ENCODE measurements around the gene NTSR1.
A peak's percentile ranks its signal among the peaks of the same experiment; 100 is the strongest.

The NTSR1 gene

DNA sequence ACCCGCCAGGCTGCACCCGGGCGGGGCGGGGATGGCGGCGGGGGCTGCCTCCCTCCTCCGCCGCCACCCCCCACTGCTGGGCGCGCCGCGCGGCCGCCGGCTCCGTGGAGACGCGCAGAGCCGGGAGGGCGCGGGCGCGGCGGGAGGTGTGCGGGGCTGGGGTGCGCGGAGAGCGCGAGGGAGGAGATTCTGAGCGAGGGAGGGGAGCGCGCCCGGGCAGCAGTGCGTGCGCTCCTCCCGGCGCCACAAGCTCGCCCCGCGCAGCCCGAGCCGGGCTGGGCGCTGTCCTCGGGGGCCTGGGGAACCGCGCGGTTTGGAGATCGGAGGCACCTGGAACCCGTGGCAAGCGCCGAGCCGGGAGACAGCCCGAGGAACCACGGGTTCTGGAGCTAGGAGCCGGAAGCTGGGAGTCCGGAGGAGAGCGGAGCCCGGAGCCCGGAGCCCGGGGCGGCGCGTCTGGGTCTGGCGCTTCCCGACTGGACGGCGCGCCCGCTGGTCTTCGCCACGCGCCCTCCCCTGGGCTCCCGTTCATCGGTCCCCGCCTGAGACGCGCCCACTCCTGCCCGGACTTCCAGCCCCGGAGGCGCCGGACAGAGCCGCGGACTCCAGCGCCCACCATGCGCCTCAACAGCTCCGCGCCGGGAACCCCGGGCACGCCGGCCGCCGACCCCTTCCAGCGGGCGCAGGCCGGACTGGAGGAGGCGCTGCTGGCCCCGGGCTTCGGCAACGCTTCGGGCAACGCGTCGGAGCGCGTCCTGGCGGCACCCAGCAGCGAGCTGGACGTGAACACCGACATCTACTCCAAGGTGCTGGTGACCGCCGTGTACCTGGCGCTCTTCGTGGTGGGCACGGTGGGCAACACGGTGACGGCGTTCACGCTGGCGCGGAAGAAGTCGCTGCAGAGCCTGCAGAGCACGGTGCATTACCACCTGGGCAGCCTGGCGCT is at the start of gene NTSR1:
Gene NTSR1 (plus strand): TSS at position 246 of the 946 bp plus-strand sequence. CDS start 372 bp downstream, at position 618.
- DNase-seq = no peak

DNA sequence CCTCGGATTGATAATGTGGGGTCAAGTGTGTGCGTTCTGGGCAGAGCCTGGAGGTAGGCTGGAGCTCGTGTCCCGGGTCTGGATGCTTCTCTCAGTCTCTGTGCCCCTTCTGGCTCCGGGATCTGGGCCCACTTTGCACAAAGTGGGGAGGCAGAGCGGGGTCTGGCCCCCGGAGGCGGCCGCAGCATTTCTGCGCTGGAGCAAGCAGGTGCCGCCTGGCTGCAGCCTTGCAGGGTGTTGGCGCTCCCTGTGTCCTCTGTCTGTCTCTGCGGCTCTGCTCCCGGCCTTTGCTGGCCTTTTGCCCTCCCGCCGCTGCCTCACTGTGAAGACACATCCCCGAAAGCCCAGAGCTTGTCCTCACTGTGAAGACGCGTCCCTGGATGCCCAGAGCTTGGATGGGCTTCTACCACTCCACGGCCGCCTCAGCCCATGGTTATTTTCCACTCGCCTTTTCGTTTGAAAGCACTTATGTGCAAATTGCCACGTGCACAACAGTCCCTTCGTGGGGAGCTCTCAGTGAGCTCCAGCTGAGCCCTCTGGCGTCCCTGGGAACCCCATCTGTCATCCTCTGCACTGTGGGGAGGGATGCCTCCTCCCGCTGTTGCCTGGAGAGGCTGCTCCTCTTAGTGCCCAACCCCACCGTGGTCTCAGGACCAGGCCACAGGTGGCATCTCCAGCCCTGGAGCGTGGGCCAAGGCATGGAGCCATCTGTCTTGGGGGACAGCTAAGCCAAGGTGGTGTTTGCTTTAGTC is 49.0 kb upstream of the NTSR1 start:
- DNase-seq = no peak

DNA sequence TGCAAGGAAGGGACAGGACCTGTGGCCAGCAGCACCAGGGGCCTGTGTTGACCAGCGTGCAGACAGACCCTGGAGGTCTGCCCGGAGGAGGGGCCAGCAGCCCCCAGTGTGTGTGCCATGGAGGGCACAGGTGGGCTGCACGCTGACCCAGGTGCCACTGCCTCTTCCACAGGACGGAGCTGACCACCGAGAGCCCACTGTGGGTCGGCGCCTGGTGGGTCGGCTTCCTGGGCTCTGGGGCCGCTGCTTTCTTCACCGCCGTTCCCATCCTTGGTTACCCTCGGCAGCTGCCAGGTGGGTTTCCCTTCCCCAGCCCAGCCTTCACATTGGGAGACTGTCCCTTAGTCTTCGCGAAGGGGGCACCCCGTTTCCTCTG is 48.4 kb upstream of the NTSR1 start:
- no peak for DNase-seq

DNA sequence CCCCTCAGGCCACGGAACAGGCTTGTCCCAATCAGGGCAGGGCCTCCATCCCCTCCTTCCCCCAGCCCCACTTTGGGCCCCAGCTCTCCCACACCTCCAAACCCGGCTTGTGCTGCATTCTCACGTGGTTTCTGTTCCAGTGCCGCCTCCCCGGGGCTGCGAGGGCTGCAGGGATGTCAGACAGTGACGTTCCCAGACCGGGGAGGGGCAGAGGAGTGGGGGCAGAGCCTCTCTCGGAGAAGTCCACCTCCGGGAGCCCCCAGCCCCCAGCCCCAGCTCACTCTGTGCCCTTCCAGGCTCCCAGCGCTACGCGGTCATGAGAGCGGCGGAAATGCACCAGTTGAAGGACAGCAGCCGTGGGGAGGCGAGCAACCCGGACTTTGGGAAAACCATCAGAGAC is 47.9 kb upstream of the NTSR1 start:
- DNase-seq = no peak

DNA sequence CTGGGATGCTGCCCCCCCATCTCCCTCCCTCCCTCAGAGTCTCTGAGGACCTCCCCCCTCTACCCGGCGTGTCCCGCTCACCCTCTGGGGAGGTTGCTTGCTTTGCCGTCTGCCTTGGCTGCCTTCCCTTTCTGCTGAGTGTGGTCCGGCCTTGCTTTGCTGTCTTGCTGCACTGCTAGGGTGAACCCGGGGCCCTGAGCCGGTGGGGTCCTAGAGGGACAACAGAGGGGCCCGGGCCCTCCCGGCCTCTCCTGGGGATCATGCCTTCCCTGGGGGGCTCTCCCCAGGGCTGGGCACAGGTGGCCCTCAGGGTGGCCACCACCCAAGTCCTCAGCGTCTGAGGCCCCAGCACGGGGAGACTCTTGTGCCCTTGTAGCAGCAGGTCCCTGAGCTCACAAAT is 47.0 kb upstream of the NTSR1 start:
- no peak for DNase-seq

DNA sequence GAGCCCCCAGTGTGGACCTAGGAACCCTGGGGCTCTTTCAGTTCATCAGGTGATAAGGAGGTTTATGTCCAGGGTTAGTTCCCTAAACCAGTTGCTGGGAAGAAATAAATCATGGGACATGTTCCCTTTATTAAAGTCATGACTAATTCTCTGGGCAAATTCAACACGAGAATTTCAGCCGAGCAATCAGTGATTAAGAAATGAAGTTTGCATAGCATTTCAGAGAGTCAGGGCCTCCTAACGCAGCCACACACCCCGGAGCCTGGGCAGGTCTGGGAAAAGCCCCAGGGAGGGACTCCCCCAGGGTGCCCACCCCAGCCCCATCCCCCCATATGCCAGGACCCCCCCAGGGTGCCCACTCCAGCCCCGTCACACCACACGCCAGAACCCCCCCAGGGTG is 46.2 kb upstream of the NTSR1 start:
- DNase-seq = no peak

DNA sequence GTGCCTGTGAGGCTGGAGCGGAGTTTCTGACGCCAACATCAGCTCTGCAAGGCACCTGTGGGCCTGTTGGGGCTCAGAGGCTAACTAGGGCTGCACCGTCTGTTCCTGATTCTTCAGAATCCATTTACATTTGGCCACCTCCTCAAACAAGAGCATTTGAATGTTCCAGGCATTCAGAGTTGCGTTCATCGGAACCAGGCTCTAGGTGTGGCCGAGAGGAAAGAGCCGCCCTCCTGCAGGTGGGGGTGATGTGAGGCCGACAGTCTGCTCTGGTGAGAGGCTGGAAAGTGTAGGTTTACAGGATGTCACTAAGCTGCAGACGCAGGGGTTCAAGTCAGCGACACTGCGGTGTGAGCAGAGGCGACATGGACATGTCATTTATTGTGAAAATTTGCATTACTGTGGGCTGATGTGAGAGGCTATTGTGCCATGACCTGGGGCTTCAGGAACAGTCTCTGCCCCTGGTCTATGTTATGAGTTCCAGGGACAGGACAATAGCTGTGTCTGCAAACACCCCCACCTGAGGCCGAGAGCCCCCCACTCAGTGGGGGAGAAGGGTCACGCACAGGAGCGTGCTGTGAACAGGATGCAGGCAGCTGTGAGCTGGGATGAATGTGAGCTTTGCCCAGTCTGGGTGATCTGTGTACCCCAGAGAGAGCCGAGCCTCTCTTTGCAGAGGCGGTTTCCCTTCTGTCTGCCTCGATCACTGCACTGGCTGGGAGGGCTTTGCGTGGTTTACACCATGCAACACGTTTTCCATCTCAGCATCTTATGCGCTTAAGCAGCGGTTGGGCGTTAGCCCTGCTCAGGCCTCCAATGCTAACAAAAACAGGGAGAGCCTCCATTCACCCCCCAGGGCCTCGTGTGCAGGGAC is 45.3 kb upstream of the NTSR1 start:
- no peak for DNase-seq

DNA sequence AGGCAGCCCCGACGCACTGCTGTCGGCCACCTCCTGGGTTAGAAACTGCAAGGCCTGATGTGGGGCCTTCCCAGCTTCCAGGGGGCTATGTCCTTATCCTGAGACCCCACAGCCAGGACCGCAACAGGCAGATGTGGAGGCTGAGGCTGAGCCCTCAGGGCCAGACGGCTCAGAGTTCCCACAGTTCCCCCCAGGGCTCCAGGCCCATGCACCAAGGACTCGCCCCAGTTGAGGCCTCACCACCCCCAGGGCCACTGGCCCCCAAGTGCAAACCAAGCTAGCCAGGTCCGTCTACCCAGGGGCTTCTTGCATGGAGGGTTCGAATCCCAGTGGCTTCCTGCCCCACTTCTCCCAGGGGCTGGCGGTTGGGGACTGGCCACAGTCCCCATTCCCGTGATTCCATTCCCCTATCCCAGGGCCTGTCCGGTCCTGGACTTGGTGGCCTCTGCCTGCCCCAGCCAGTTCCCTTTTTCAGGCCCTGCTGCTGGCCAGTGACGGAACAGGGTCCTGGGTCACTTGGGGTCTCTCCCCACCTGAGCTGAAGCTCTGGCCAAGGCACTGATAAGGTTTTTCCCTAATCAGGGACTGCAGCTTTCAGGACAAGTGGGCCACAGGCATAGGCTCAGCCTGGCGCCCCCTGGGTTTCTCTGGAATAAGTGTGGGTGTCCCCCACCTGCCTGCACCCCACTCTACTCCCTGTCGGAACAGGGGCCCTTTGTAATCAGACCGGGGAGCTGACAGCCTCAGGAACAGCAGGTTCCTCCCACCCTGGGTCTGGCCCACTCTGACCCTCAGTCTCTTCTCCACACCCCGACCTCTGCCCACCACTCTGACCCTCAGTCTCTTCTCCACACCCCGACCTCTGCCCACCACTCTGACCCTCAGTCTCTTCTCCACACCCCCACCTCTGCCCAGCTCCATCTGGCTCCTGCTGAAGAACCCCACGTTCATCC is 44.3 kb upstream of the NTSR1 start:
- DNase-seq = no peak

DNA sequence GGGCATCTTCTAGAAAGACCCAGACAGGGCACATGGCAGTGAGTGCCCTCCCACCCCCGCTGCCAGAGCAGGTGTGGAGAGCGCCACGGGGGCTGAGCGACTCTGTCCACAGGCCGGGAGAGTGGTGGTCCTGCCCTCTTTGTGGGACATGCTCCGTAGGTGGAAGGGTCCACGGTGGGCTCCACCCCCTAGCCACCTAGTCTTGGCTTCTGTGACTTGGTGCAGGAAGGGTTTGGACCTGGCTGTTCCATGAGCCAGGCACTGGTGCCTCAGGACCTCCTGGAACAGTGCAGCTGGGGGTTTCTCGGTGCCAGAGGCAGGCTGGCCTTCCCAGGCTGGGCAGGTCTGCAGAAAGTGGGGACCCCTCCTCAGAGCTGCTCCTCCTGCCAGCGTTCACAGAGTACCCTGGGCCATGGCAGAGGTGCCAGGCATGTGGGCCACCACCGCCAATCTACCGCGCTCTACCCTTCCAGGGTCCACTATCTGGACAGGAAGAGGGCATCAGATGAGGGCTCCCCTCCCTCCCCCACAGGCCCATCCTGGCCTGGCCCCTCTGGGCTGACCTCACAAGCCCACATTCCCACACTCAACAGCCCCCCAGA is 43.4 kb upstream of the NTSR1 start:
- DNase-seq = no peak

DNA sequence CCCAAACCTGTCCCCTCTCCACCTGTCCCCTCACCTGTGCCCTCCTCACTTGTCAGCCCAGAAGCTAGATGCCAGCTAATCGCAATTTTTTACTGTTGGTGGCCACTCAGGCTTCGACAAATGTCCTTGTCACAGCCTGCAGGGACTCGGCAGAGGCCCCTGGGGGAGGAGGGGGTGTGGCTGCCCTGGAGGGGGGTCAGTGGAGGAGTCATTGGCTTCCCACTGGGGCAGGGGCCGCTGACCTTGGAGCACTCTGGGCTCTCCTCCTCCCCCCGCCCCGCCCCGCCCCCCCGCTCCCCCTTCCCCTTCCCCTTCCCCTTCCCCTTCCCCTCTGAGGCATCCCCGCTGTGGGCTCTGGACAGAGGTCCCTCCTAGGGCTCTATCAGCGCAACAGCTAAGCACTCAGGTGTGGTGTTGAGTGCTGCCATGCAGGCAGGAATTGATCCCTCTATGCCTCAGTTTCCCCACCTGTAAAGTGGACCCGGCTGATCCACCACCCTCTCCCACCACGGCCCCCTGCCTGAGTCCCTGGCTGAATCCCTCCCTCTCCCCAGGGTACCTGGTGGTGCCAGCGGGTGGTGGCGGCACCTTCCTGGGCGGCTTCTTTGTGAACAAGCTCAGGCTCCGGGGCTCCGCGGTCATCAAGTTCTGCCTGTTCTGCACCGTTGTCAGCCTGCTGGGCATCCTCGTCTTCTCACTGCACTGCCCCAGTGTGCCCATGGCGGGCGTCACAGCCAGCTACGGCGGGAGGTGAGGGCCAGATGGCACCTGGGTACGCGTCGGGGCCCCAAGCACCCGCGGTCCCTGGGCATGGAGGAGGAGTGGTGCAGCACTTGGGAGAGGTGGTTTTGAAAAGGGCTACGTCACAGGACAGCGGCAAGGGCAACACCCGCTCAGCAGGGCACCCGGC is 42.6 kb upstream of the NTSR1 start:
- DNase-seq = no peak

DNA sequence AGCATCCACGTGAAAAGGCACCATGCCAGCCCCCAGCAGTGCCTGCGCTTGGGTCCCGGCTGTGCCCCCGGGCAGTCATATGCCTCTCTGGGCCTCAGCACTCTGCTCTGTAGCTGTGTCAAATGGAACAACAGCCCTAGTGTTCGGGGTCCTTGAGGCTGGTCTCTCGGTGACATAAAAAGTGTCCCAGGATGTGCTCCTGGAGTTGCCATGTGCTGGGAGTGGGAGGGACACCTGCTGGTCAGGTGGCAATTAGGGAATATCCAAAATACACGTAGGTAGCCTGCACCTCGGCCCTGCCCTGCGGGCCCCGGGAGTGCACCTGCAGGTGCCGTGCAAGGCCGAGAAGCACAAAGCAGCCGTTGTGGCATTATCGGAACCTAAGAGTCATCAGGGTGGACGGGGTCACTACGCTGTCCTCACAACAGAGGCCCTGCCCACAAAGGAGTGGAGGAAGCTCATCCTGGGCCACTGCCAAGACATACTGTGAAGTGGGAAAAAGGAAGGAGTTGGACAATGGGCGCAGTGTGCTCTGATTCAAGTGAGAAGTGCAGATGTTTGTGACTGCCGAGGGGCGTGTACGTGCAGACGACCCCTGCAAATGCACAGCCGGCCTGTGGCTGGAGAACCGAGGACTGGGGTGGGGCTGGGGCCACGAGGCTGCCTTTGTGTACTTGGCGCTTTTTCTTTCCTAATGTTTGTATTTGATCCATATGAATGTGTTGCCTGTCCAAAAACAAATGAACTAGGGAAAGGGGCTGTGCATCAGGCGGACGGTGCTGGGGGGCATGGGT is 41.7 kb upstream of the NTSR1 start:
- DNase-seq = no peak

DNA sequence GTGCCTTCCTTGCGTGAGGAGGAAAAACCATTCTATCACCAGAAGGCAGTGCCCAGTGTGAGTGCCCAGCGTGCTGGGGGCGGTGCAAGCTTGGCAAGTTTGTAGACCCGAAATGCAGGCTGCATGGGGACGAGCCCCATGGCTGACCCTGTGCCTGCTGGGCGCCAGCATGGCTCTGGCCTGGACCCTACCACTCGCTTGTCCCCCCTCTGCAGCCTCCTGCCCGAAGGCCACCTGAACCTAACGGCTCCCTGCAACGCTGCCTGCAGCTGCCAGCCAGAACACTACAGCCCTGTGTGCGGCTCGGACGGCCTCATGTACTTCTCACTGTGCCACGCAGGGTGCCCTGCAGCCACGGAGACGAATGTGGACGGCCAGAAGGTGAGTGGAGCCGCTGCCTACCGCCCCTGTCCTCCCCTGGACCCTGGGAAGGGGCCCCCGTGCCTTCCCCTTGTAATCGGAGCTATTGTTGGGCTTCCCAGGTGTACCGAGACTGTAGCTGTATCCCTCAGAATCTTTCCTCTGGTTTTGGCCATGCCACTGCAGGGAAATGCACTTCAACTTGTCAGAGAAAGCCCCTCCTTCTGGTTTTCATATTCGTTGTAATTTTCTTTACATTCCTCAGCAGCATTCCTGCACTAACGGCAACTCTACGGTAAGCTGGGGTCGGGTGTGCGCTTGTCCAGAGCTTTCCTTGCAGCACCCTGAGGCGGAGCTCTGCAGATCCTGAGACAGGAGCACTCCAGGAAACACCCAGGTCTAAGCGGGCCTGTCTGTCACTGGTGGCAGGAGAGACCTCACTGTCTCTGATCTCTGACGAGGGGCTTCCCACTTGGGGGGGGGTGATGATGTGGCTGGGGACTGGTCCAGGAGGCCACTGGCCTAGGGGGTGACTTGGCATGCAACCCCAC is 40.9 kb upstream of the NTSR1 start:
- DNase-seq = no peak

DNA sequence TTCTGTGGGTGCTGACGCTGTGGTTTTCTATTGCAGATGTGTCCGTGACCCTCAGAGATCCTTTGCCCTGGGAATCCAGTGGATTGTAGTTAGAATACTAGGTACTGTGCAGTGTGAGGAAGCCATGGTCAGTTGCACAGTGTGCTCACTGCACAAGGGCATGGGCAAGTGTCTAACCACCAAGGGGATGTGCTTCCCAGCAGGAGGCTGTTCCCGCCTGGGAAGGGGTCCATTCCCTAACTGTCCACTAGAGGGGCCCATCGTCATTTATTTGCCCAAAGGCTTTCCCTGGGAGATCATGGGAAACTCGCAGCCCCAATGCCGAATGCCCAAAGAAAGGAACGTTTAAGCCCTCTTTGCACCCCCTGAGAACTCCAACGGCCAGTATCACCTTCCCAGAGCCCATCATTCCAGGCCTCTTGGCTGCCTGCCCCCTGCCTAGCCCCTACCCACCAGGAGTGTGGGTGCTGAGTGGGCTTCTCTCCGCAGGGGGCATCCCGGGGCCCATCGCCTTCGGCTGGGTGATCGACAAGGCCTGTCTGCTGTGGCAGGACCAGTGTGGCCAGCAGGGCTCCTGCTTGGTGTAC is 40.1 kb upstream of the NTSR1 start:
- DNase-seq = peak; percentile 31

DNA sequence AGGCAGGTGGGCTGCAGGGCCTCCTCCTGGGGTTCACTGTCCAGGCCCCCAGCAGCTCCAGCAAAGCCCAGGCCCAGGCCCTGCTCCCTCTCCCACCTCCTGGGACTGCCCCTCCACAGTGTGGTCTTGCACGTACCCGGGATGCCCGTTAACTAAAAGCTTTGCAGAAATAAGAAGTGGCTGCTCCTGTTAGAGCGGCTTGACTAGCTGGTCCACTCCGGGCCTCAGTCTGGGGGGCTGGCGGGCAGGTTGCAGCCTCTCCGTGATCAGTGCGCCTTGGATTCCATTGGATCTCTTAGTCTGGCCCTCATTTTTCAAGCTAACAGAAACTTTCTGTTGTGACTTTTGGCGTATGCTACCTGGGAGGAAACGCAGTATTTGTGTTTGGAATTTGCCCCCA is 39.4 kb upstream of the NTSR1 start:
- DNase-seq = no peak

DNA sequence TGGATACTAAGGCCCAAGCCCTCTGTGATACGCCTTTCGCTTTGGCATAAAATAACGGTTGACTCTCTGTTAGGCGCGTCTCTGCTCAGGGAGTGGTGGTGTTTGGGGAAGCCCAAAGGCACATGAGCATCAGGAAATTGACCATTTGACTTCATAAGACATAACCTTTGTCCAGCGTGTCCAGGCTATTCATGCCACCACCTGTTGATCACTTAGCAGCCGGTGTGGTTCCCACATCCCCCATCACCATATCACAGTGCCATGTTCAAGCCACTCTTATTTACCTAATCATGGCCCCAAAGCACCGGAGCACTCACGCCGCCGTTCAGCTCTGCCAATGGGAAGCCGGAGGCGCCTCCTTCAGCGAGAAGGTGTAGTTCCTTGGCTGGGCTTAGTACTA is 38.5 kb upstream of the NTSR1 start:
- DNase-seq = no peak

DNA sequence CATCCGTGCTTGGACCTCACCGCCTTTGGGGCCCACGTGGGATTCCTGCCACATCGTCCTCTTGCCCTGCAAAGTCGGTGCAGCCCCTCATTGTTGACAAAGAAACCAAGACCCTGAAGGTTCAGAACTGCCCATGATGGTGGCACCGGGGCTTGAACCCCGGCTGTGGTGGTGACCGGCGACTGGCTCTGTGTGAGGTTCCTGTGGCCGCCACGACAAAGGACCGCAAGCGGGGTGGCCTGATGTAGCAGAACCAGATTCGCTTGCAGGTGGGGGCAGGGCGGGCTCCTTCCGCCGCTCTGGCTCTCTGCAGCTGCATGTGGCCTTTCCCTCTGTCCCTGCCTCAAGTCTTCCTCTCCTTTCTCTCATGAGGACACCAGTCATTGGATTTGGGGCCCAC is 37.6 kb upstream of the NTSR1 start:
- DNase-seq = no peak

DNA sequence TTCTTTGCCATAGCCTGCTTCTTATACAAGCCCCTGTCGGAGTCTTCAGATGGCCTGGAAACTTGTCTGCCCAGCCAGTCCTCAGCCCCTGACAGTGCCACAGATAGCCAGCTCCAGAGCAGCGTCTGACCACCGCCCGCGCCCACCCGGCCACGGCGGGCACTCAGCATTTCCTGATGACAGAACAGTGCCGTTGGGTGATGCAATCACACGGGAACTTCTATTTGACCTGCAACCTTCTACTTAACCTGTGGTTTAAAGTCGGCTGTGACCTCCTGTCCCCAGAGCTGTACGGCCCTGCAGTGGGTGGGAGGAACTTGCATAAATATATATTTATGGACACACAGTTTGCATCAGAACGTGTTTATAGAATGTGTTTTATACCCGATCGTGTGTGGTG is 36.9 kb upstream of the NTSR1 start:
- no peak for DNase-seq

DNA sequence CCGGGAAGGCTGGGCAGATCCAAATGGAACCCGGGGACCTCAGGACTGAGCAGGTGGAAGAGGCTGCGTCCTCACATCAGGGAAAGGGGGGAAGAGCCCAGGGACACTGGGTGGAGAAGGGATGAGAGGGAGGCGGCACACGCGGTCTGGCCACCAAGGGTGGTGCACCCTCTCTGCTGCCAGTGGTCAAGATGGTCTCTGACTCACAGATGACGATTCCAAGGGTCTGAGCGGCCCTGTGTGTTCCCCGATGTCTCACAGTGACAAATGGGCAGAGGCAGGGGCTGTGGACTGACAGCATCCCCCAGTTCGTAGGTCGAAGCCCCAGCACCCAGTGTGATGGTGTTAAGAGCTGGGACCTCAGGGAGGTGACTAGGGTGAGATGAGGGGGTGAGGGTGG is 34.3 kb upstream of the NTSR1 start:
- no peak for DNase-seq

Data from activated CD4-positive, alpha-beta T cell treated with anti-CD3 and anti-CD28 coated beads, Interleukin-10, Interleukin-2, amounts not matched to agents 100 ng/mL and 50 ng/mL, durations not matched to agents 16 hours and 8 hours (primary cell).